Measurements from ENCODE around the gene WNT9B. TPM values are rescaled to one million over a fixed set of nuclear protein-coding genes. Genes with fewer than 3 reads are reported as not detected.
A peak's percentile ranks its signal among the peaks of the same experiment; 100 is the strongest.

Gene WNT9B
- total RNA-seq, 6 experiments from 2014 or later = not detected

DNA sequence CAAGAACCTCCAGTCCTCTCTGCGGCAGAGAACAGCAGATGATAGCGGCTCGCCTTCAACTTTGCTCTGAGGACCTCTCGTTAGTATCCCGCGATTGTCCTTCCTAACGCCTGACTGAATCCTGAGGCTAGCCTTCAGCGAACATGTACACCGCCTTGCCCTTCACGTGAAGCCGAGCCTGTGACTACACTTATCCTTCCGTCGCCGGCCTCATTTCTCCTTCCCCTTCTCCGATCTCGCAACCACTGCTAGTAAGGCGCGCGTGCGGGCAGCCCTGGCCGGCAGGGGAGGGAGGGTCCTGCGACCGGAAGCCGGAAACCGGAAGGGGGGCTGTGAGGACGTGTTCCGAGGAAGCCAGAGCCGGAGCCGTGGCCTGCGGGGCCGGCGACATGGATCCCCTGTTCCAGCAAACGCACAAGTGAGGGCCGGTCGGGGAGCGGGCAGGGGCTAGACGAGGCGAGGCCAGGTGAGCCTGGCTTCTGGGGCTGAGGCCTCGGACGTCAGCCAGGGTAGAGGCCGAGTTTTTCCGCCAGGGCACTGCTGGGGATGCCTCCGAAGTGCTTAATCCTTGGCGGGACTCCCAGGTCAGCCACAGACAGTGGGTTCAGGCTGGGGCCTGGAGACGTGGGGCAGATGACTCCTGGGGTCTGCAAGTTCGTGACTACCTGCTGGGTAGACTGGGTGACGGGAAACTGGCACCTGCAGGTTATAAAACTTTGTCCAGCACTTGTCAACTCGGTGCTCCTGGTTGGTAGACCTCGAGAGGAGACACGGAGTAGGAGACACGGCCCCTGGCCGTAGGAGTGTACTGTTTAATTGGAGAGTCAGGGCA is 71.6 kb downstream of the WNT9B start, which contains the start of gene GOSR2:
Gene GOSR2, plus strand, starts transcription at position 357 of the 832 bp plus-strand sequence. Its CDS starts 33 bp downstream, at position 390.
- H3K36me3 Mint-ChIP-seq (ENCODE audit: low read depth) = peaks cover 12% of the 10 kb centered on the region
- H3K27me3 Mint-ChIP-seq (ENCODE audit: insufficient read depth) = no peaks in the 10 kb centered on the region
- TF ChIP-seq, protein P1, sequence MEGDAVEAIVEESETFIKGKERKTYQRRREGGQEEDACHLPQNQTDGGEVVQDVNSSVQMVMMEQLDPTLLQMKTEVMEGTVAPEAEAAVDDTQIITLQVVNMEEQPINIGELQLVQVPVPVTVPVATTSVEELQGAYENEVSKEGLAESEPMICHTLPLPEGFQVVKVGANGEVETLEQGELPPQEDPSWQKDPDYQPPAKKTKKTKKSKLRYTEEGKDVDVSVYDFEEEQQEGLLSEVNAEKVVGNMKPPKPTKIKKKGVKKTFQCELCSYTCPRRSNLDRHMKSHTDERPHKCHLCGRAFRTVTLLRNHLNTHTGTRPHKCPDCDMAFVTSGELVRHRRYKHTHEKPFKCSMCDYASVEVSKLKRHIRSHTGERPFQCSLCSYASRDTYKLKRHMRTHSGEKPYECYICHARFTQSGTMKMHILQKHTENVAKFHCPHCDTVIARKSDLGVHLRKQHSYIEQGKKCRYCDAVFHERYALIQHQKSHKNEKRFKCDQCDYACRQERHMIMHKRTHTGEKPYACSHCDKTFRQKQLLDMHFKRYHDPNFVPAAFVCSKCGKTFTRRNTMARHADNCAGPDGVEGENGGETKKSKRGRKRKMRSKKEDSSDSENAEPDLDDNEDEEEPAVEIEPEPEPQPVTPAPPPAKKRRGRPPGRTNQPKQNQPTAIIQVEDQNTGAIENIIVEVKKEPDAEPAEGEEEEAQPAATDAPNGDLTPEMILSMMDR (IDR thresholded peaks at IDR 0.05) = no peak
- peaks cover 61% of the 10 kb centered on the region for H3K4me1 Mint-ChIP-seq (ENCODE audit: low read depth)
- peak within 1 kb of the TSS; percentile 100 for H3K27ac Mint-ChIP-seq
- no peaks in the 10 kb centered on the region for H3K9me3 Mint-ChIP-seq
- DNase-seq = peak; percentile 76
- peak within 1 kb of the TSS; percentile 96 for H3K4me3 Mint-ChIP-seq

DNA sequence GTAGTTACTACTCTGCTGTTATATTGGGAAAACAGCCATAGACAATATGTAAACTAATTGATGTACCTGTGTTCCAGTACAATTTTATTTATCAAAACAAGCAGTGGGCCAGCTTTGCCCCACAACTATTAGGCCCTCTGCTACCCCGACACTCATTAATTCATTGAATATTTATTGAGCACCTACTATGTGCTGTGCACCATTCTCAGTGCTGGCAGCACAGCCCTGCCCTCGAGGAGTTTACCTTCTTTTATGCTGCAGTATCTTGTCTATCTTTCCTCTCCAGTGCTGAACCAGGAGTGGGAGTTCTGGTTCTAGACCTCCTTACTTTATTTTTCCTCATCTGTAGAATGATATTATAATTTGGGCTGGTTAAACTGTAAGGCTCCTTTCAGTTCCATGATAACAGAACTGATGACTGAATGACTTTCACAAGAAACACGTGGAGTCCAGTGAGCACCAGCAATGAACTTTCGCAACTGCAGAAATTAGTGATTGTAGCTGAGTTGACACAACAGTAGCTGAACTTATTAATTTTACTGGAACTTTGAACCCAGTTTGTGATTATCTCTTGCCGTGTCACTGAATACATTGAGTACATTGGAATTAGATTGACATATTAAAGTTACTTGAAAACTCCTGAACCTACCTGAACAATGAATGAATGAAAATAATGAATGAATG is 73.9 kb downstream of the WNT9B start:
- Mint-ChIP-seq H3K9me3 (no peaks in the 10 kb centered on the region), H3K27ac (peak overlapping the region; percentile 61; the same call in 1 of the 2 replicates), H3K4me1 (ENCODE audit: low read depth) (peaks cover 75% of the 10 kb centered on the region), H3K36me3 (ENCODE audit: low read depth) (peaks cover 12% of the 10 kb centered on the region), H3K27me3 (ENCODE audit: insufficient read depth) (no peaks in the 10 kb centered on the region), H3K4me3 (peak overlapping the region; percentile 13; the same call in 1 of the 2 replicates)
- TF ChIP-seq, protein P1 (IDR thresholded peaks at IDR 0.05) = no peak
- DNase-seq = no peak

DNA sequence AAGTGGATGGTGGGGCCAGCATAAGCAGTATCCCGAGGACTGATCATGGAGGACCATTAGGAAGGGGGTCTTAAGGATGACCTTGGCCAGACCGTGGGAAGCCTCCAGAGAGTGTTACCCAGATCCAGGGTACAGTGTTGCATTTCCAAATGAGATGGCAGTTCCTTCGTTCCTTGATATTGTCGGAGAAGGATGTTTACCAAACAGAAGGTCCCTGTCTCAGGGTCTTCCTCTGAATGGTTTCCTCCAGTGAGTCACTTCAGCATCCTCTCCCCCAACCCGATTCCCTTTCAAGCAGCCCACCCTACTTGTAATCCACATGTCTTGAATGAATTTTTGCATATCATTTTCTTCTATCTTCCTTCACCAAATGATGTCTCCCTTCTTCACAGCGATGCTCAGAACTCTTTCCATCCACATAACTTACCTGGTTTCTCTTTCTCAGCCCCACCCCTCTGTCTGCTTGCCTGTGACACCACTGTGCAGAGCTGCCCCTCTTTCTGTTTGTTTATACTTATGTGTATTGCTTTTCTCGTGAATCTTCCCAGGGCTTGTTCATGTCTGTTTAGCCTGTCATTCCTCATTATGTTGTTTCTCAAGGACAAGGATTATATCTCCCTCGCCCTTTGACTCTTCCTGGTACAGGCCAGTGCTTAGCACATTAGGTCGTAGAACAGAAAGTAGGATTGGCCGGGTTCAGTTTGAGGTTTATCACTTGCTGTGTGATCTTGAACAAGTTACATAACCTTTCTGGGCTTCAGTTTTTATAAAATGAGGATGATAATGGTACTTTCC is 77.3 kb downstream of the WNT9B start:
- H3K4me1 Mint-ChIP-seq (ENCODE audit: low read depth) = peaks cover 76% of the 10 kb centered on the region

GRCh38 chr17:46929413-46929812 is 78.0 kb downstream of the WNT9B start:
- peak; percentile 94 for DNase-seq
- TF ChIP-seq, protein P1 (IDR thresholded peaks at IDR 0.05) = no peak
- Mint-ChIP-seq H3K9me3 (no peaks in the 10 kb centered on the region), H3K36me3 (ENCODE audit: low read depth) (peaks cover 39% of the 10 kb centered on the region), H3K4me1 (ENCODE audit: low read depth) (peaks cover 70% of the 10 kb centered on the region), H3K4me3 (peak overlapping the region; percentile 37), H3K27ac (peak overlapping the region; percentile 60), H3K27me3 (ENCODE audit: insufficient read depth) (no peaks in the 10 kb centered on the region; the same call in 1 of the 2 replicates)

More for the DNA sequence above, 77.3 kb downstream of the WNT9B start:
- no peak for DNase-seq
- H3K27me3 Mint-ChIP-seq (ENCODE audit: insufficient read depth) = no peaks in the 10 kb centered on the region; the same call in 1 of the 2 replicates
- TF ChIP-seq, protein P1 (IDR thresholded peaks at IDR 0.05) = no peak
- no peaks in the 10 kb centered on the region for H3K9me3 Mint-ChIP-seq
- peak overlapping the region; percentile 37 for H3K4me3 Mint-ChIP-seq
- peak overlapping the region; percentile 60 for H3K27ac Mint-ChIP-seq
- peaks cover 32% of the 10 kb centered on the region for H3K36me3 Mint-ChIP-seq (ENCODE audit: low read depth)

DNA sequence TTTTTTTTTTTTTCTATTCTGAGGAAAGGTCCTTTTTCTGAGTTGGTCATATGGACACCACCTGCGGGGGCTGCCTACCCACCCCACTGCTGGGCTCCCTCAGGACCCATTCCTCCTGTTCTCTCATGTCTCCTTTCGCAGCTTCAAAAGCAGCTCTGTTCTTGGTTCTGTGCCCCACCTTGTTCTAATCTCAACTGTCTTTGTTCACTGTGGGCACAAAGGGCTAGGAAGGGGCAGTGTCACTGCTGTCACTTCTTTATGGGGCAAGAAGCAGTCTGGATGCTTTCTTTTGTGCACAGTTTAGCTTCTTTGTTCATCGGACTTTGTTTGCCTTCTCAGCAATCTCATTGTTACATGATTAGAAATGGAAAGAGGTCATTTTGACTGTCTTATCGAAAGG is 78.7 kb downstream of the WNT9B start:
- no peak for DNase-seq
- Mint-ChIP-seq H3K4me3 (peak overlapping the region; percentile 37), H3K36me3 (ENCODE audit: low read depth) (peaks cover 40% of the 10 kb centered on the region), H3K9me3 (no peaks in the 10 kb centered on the region), H3K4me1 (ENCODE audit: low read depth) (peaks cover 67% of the 10 kb centered on the region), H3K27me3 (ENCODE audit: insufficient read depth) (no peaks in the 10 kb centered on the region; the same call in none of the 2 replicates), H3K27ac (peak overlapping the region; percentile 60)
- TF ChIP-seq, protein P1 (IDR thresholded peaks at IDR 0.05) = no peak

Data from HFFc6 (cell line).